Measurements from ENCODE around the gene FGD2. TPM values are rescaled to one million over a fixed set of nuclear protein-coding genes. Genes with fewer than 3 reads are reported as not detected.
A peak's percentile ranks its signal among the peaks of the same experiment; 100 is the strongest.

FGD2 gene
- total RNA-seq, 2 donors from 2014 or later = 3.4 to 17.9 TPM

DNA sequence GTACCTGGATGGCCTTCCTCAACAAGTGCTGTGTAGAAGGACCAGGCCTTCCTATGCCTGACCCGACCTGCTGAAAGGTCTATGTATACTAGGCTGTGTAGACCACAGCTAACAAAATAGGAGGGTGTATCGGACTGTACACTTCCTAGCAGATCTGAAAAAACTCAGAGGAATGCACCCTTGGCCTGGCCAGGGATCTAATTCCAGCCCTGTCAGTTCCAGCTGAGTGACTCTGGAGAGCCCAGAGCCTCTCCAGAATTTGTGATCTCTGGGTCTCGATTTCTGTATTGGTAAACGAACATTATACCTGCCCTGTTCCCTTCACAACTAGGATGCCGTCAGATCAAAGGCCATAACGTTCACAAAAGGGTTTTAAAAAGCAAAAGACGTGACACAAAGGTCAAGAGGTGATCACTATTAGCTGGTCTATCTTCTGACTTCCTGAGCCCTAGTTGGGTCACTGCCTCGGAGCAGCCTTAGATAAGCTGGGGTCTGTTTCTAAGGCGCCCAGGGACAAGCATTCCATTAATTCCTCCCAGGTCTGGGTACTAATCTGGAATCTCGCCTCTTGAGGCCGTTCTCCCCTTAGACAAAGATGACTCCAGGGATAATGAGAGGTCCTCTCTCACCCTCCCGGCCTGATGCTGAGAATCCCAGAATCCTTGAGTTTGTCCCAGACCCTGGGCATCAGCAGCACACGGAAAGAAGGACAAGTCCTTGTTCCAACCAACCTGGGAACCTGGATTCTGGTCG lies 33.4 kb upstream of the FGD2 start:
- intact Hi-C loops (cut with DNase I) = loop anchor here (5.0 kb wide), 1 partner anchor 55 kb away; no protein-coding TSS in a partner anchor
- no peak overlapping the region for H3K4me3 ChIP-seq
- no peaks in the 10 kb centered on the region for H3K27me3 ChIP-seq (replicated peaks; ENCODE audit: insufficient read depth)
- no peaks in the 10 kb centered on the region for H3K9me3 ChIP-seq
- DNase-seq (ENCODE audit: low spot score) = no peak
- no peak for TF ChIP-seq POLR2A (IDR thresholded peaks at IDR 0.05)
- TF ChIP-seq, protein P1, sequence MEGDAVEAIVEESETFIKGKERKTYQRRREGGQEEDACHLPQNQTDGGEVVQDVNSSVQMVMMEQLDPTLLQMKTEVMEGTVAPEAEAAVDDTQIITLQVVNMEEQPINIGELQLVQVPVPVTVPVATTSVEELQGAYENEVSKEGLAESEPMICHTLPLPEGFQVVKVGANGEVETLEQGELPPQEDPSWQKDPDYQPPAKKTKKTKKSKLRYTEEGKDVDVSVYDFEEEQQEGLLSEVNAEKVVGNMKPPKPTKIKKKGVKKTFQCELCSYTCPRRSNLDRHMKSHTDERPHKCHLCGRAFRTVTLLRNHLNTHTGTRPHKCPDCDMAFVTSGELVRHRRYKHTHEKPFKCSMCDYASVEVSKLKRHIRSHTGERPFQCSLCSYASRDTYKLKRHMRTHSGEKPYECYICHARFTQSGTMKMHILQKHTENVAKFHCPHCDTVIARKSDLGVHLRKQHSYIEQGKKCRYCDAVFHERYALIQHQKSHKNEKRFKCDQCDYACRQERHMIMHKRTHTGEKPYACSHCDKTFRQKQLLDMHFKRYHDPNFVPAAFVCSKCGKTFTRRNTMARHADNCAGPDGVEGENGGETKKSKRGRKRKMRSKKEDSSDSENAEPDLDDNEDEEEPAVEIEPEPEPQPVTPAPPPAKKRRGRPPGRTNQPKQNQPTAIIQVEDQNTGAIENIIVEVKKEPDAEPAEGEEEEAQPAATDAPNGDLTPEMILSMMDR (IDR thresholded peaks at IDR 0.05) = no peak
- no peak for TF ChIP-seq POLR2AphosphoS5 (IDR thresholded peaks at IDR 0.05)
- peaks cover 32 to 47% of the 10 kb centered on the region in 2 donors for H3K36me3 ChIP-seq
- H3K4me1 ChIP-seq (replicated peaks) = no peaks in the 10 kb centered on the region
- peak overlapping the region; percentile 45 to 68 for H3K27ac ChIP-seq
- 57% methylated on average over 14 of the region's 14 CpGs for WGBS

DNA sequence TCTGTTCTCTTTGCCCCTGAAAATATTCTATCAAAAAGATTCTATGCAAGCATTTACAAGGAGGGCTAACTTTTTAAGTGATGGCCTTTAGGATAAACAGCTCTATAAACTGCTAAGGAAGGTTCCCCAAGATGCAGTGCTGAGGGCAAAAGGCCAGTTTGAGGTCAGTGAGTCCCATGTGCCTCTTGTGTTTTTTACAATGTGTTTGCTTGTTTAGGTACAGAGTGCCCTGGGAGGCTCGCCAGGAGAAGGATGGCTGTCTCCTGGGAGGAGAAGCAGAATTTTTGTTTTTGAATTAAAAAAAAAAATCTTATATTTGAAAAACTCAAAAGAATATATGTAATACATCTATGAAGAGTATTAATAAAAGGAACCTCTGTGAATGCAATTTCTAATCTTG lies 32.3 kb upstream of the FGD2 start:
- no peaks in the 10 kb centered on the region for H3K27me3 ChIP-seq (replicated peaks; ENCODE audit: insufficient read depth)
- H3K4me3 ChIP-seq = no peak overlapping the region
- H3K27ac ChIP-seq = peak overlapping the region; percentile 45 to 68
- 63% methylated on average over 1 of the region's 1 CpG for WGBS
- intact Hi-C loops (cut with DNase I) = loop anchor here (5.0 kb wide), 1 partner anchor 56 kb away; no protein-coding TSS in a partner anchor
- peak; percentile 10 for TF ChIP-seq POLR2AphosphoS5 (IDR thresholded peaks at IDR 0.05)
- TF ChIP-seq, protein P1 (IDR thresholded peaks at IDR 0.05) = no peak
- DNase-seq (ENCODE audit: low spot score) = no peak
- no peaks in the 10 kb centered on the region for H3K4me1 ChIP-seq (replicated peaks)
- no peaks in the 10 kb centered on the region for H3K9me3 ChIP-seq
- peaks cover 38 to 53% of the 10 kb centered on the region in 2 donors for H3K36me3 ChIP-seq

DNA sequence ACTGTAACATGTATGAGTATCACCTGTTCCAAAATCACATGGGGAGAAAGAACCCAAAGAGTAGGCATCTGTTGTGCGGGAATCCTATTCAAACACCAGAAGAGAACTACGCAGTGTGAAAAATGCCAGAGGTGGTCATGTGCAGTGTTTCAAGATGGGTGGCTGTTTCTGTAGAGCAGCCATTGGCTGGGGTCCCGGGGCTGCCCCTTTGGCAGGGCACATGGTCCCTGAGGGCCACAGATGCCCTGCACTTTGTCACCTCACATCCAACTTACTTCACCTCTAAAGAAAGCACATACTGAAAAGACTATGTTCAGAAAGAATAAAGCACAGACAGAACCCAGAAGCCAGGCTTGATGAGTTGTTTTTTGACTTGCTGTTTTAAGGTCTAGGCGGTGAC lies 31.8 kb upstream of the FGD2 start:
- Histone ChIP-seq H3K9me3 (no peaks in the 10 kb centered on the region), H3K4me1 (replicated peaks) (no peaks in the 10 kb centered on the region), H3K27ac (peak overlapping the region; percentile 45 to 68), H3K4me3 (no peak overlapping the region), H3K36me3 (peaks cover 38 to 53% of the 10 kb centered on the region in 2 donors), H3K27me3 (replicated peaks; ENCODE audit: insufficient read depth) (no peaks in the 10 kb centered on the region)
- TF ChIP-seq POLR2AphosphoS5 (IDR thresholded peaks at IDR 0.05) (no peak), POLR2A (IDR thresholded peaks at IDR 0.05) (no peak)
- TF ChIP-seq, protein P1 (IDR thresholded peaks at IDR 0.05) = no peak
- 83% methylated on average over 4 of the region's 4 CpGs for WGBS
- DNase-seq (ENCODE audit: low spot score) = no peak
- intact Hi-C loops (cut with DNase I) = loop anchor here (5.0 kb wide), 1 partner anchor 56 kb away; no protein-coding TSS in a partner anchor

DNA sequence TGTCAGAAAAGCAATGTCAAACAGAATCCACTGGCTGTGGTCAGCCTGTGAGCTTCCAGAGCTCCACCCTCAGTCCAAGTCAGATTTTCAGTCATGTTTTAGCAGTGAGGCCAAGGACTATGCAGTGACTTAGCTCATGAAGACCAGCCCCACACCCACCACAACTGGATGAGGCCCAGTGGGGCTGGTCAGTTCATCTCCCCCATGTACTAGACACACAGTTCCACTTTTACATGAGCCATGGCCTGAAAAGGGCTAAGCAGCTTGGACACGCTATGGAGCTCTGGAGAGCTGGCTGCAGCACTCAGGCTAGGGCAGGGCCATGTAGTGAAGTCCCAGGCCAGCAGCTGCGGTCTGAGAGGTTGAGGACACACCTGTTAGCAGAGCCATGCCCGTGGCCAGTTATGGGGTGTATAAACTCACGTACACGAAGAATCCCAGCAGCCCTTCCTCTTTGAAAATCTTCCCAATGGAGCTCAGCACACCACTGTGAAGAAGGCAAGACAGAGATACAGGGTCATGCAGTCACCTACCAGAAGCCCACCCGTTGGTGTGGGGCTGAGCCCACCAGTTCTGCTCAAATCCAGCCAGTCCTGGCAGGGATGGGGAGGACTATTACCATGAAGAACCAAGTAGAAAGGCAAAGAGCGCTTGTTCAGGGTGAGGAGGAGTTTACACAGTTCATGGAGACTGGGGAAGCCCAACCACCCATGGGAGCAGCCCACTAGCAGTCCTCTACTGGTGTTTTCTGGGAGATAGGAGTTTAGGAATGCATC lies 30.0 kb upstream of the FGD2 start:
- WGBS = 93% methylated on average over 7 of the region's 7 CpGs
- H3K27ac ChIP-seq = no peak overlapping the region
- H3K4me3 ChIP-seq = no peak overlapping the region
- peaks cover 32 to 35% of the 10 kb centered on the region in 2 donors for H3K36me3 ChIP-seq
- DNase-seq (ENCODE audit: low spot score) = no peak
- TF ChIP-seq POLR2A (IDR thresholded peaks at IDR 0.05) = no peak
- TF ChIP-seq, protein P1 (IDR thresholded peaks at IDR 0.05) = no peak
- TF ChIP-seq POLR2AphosphoS5 (IDR thresholded peaks at IDR 0.05) = no peak
- no peaks in the 10 kb centered on the region for H3K27me3 ChIP-seq (replicated peaks; ENCODE audit: insufficient read depth)
- peaks cover 4% of the 10 kb centered on the region for H3K4me1 ChIP-seq (replicated peaks)
- intact Hi-C loops (cut with DNase I) = no loop called here
- no peaks in the 10 kb centered on the region for H3K9me3 ChIP-seq

All from prostate gland (tissue), 2 donors.